Endothelial cell of umbilical vein (primary cell): ENCODE results near the gene CDIP1.

Experiments
- CTCF ChIP-seq, 2 donors: IDR thresholded peaks; 1 replicate in 1 of 2; 2 replicates in 1 of 2; pipeline ENCODE4 v1.5.1; 2011; ENCODE audit warnings: low read length in 2 of 2, mild to moderate bottlenecking in 2 of 2, moderate library complexity in 2 of 2, control low read depth in 1 of 2, inconsistent platforms in 1 of 2, low read depth in 1 of 2; ENCODE audit not compliant: insufficient read depth in 1 of 2; ENCODE audit errors: extremely low read depth in 1 of 2
- EZH2 ChIP-seq: IDR thresholded peaks from 2 replicates; pipeline ENCODE4 v1.6.1; 2012; ENCODE audit warnings: borderline replicate concordance, low read depth, mild to moderate bottlenecking, moderate library complexity, low read length, inconsistent platforms; ENCODE audit not compliant: severe bottlenecking
- FOS ChIP-seq: IDR thresholded peaks from 2 replicates; pipeline ENCODE4 v1.6.1; 2011; ENCODE audit warnings: mild to moderate bottlenecking, low read length, moderate library complexity, borderline replicate concordance; ENCODE audit not compliant: insufficient read depth
- GATA2 ChIP-seq: IDR thresholded peaks from 2 replicates; pipeline ENCODE4 v1.7.0; 2011; ENCODE audit warnings: low read depth, mild to moderate bottlenecking, moderate library complexity, mixed read lengths, low read length; ENCODE audit not compliant: insufficient read length, insufficient read depth
- JUN ChIP-seq: IDR thresholded peaks from 2 replicates; pipeline ENCODE4 v1.6.1; 2011; ENCODE audit warnings: borderline replicate concordance, low read depth; ENCODE audit not compliant: insufficient read length, insufficient read depth
- MAX ChIP-seq: IDR thresholded peaks from 2 replicates; pipeline ENCODE4 v1.6.1; 2011; ENCODE audit not compliant: insufficient read depth, insufficient read length
- MYC ChIP-seq: IDR thresholded peaks from one replicate; pipeline ENCODE4 v1.6.1; 2011; ENCODE audit warnings: mild to moderate bottlenecking, low read depth, low read length
- POLR2A ChIP-seq: IDR thresholded peaks from 2 replicates; pipeline ENCODE4 v1.6.1; 2012; ENCODE audit warnings: low read depth, mild to moderate bottlenecking, control low read depth, low read length
- POLR2AphosphoS5 ChIP-seq: IDR thresholded peaks from 2 replicates; pipeline ENCODE4 v1.6.1; 2012; ENCODE audit warnings: low read depth, mild to moderate bottlenecking, control low read depth, low read length, moderate library complexity; ENCODE audit not compliant: insufficient read depth

GRCh38 chr16:4513881-4514280, 24.7 kb downstream of the CDIP1 start:
- no peak for TF ChIP-seq CTCF (IDR thresholded peaks at IDR 0.05; ENCODE audit: extremely low read depth in 1 of 2, insufficient read depth in 1 of 2, low read depth in 1 of 2, low read length in 2 of 2)
- TF ChIP-seq POLR2A: no peak
- TF ChIP-seq POLR2AphosphoS5: no peak
- TF ChIP-seq MYC: no peak
- no peak for TF ChIP-seq FOS
- TF ChIP-seq EZH2: no peak
- TF ChIP-seq MAX: no peak
- no peak for TF ChIP-seq JUN
- TF ChIP-seq GATA2: no peak
